Panc1 (cell line): Measurements from ENCODE around the gene SH3PXD2A.

Source experiments
- SIN3A ChIP-seq: IDR thresholded peaks from 2 replicates; pipeline ENCODE4 v1.6.1; 2012; ENCODE audit warnings: low read depth, mild to moderate bottlenecking, low read length, moderate library complexity, borderline replicate concordance; ENCODE audit not compliant: insufficient read depth
- TF ChIP-seq, protein P1 (sequence below): fragments of 450-650 bp; IDR thresholded peaks from 2 replicates; pipeline ENCODE4 v1.5.1; 2017; ENCODE audit warnings: mild to moderate bottlenecking

DNA sequence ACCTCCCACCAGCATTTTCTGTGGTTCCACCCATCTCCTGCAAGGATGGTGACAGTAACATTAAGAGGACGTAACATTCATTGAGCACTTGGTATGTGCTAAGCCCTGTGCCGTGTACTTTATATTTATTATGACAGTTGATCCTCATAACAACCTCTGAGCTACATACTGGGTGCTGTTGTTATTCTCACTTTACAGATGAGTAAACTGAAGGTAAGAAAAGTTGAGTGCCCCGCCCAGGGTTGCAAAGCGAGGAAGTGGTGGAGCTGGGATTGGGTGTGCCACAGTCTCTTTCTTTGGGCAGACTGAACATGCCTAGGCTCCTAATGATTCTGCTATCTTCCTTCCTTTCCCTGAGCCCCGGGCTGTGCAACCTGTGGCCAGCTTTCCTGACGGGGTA lies 107.4 kb downstream of the SH3PXD2A start:
- TF ChIP-seq, protein P1, sequence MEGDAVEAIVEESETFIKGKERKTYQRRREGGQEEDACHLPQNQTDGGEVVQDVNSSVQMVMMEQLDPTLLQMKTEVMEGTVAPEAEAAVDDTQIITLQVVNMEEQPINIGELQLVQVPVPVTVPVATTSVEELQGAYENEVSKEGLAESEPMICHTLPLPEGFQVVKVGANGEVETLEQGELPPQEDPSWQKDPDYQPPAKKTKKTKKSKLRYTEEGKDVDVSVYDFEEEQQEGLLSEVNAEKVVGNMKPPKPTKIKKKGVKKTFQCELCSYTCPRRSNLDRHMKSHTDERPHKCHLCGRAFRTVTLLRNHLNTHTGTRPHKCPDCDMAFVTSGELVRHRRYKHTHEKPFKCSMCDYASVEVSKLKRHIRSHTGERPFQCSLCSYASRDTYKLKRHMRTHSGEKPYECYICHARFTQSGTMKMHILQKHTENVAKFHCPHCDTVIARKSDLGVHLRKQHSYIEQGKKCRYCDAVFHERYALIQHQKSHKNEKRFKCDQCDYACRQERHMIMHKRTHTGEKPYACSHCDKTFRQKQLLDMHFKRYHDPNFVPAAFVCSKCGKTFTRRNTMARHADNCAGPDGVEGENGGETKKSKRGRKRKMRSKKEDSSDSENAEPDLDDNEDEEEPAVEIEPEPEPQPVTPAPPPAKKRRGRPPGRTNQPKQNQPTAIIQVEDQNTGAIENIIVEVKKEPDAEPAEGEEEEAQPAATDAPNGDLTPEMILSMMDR, result no peak
- no peak for TF ChIP-seq SIN3A
